G401 (cell line): ENCODE data around the gene TCP11L1. TPM values are rescaled to one million over a fixed set of nuclear protein-coding genes. Genes with fewer than 3 reads are reported as not detected.
"Not testable (repeated sequence)": the region's sequence is repeated elsewhere in the genome, so short reads cannot be mapped to it uniquely, and the experiment has no call there.

Source experiments
- DNase-seq: peaks from one replicate; pipeline ENCODE4 v3.0.0-alpha.2; 2015; ENCODE audit warnings: low spot score
- in situ Hi-C: cut with HindIII; loops from 2 replicates; pipeline ENCODE4 v1.10.0; 2016; ENCODE audit warnings: low sequenced_read_pairs, mixed read lengths
- total RNA-seq: library from RNA; depleted of rRNA; stranded (reverse); fragments of >200 nt; shearing (Covaris generic); gene quantifications from 2 replicates; pipeline ENCODE4 v1.2.3, GENCODE V29; 2014

TCP11L1 gene
- total RNA-seq, 1 experiment from 2014 or later = 26.6 TPM

- in situ Hi-C loops = no loop called here
- no peak for DNase-seq
Measured at GRCh38 chr11:33027233-33027632, 12.1 kb upstream of the TCP11L1 start.

- DNase-seq = no peak
- in situ Hi-C loops = no loop called here
Measured at GRCh38 chr11:33027846-33028536, 11.4 kb upstream of the TCP11L1 start.

- in situ Hi-C loops = no loop called here
- DNase-seq = no peak
Measured at GRCh38 chr11:33028537-33028914, 10.8 kb upstream of the TCP11L1 start.

GRCh38 chr11:33029218-33029617 lies 10.2 kb upstream of the TCP11L1 start:
- in situ Hi-C loops, DNase-seq: not testable (repeated sequence)

- in situ Hi-C loops = no loop called here
- DNase-seq = no peak
Measured at GRCh38 chr11:33033493-33033892, 5.9 kb upstream of the TCP11L1 start.

- in situ Hi-C loops = no loop called here
- no peak for DNase-seq
Measured at GRCh38 chr11:33035011-33035410, 4.4 kb upstream of the TCP11L1 start.

GRCh38 chr11:33040033-33040861 lies 875 bp downstream of the TCP11L1 start:
- in situ Hi-C loops = no loop called here
- DNase-seq = peak; percentile 75

- DNase-seq = peak; percentile 12
- in situ Hi-C loops = no loop called here
Measured at GRCh38 chr11:33040862-33041453, 1.6 kb downstream of the TCP11L1 start.

- in situ Hi-C loops = no loop called here
Measured at GRCh38 chr11:33043221-33043830, 4.0 kb downstream of the TCP11L1 start.

GRCh38 chr11:33044285-33044756 lies 4.9 kb downstream of the TCP11L1 start:
- DNase-seq = no peak
- in situ Hi-C loops = no loop called here

More at GRCh38 chr11:33043221-33043830, 4.0 kb downstream of the TCP11L1 start:
- no peak for DNase-seq

GRCh38 chr11:33045551-33046255 lies 6.3 kb downstream of the TCP11L1 start:
- DNase-seq = no peak
- in situ Hi-C loops = no loop called here

GRCh38 chr11:33048701-33049100 lies 9.3 kb downstream of the TCP11L1 start:
- DNase-seq, in situ Hi-C loops: not testable (repeated sequence)

GRCh38 chr11:33049565-33050408 lies 10.4 kb downstream of the TCP11L1 start:
- in situ Hi-C loops, DNase-seq: not testable (repeated sequence)

- in situ Hi-C loops = no loop called here
- DNase-seq = no peak
Measured at GRCh38 chr11:33052231-33052630, 12.9 kb downstream of the TCP11L1 start.

GRCh38 chr11:33055375-33055774 lies 16.0 kb downstream of the TCP11L1 start:
- DNase-seq = no peak
- in situ Hi-C loops = no loop called here

GRCh38 chr11:33057284-33057683 lies 17.9 kb downstream of the TCP11L1 start:
- DNase-seq = no peak
- in situ Hi-C loops = no loop called here

GRCh38 chr11:33059331-33060007 lies 20.1 kb downstream of the TCP11L1 start:
- in situ Hi-C loops = loop anchor here (5.0 kb wide), 1 partner anchor 92 kb away; no protein-coding TSS in a partner anchor
- no peak for DNase-seq
